ENCODE results near the gene HCLS1.

The HCLS1 gene

DNA sequence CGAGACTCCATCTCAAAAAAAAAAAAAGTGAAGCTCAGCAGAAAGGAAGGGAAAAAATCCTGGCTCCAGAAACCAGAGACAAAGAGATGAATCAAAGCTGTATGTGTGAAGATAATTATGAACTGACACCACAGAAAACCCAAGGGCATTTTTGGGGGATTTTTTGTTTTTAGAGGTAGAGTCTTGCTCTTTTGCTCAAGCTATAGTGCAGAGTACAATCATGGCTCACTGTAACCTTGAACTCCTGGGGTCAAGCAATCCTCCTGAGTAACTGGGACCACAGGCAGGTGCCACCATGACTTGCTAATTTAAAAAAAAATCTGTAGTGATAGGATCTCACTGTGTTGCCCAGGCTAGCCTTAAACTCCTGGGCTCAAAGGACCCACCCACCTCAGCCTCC, 22.8 kb downstream of the HCLS1 start:
- TF ChIP-seq POLR2A (IDR thresholded peaks at IDR 0.05; ENCODE audit: low read depth, low read length) (no peak), SPI1 (IDR thresholded peaks at IDR 0.05; ENCODE audit: low read depth, low read length) (no peak), POLR2AphosphoS5 (IDR thresholded peaks at IDR 0.05; ENCODE audit: low read depth, low read length) (no peak), TAF1 (IDR thresholded peaks at IDR 0.05; ENCODE audit: low read depth, low read length) (no peak), PAX5 (IDR thresholded peaks at IDR 0.05; ENCODE audit: insufficient read depth, low read length, severe bottlenecking) (no peak), POU2F2 (IDR thresholded peaks at IDR 0.05; ENCODE audit: low read depth, low read length) (no peak)
- DNase-seq (ENCODE audit: insufficient read length, low spot score) (no peak), FAIRE-seq (no peak)

DNA sequence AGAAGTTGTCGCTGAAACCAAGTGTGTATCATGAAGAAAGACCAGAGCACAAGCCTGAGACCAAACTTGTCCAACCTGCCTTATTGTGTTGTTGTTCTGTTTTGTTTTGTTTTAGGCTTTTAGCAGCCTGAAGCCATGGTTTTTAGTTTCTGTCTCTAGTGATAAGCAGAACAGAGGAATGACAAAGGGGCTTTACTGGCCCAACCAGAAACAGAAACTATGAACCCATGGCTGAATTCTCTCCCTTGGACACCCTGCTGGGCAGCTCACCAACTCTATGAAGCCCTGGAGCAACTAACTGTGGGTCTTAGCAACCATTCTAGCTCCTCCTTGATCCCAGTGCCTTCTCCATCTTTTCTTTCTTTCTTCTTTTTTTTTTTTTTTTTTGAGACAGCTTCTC, 30.3 kb downstream of the HCLS1 start:
- no peak for FAIRE-seq
- no peak for DNase-seq (ENCODE audit: insufficient read length, low spot score)
- TF ChIP-seq PAX5 (IDR thresholded peaks at IDR 0.05; ENCODE audit: insufficient read depth, low read length, severe bottlenecking) = no peak
- TF ChIP-seq POLR2AphosphoS5 (IDR thresholded peaks at IDR 0.05; ENCODE audit: low read depth, low read length) = no peak
- no peak for TF ChIP-seq POU2F2 (IDR thresholded peaks at IDR 0.05; ENCODE audit: low read depth, low read length)
- no peak for TF ChIP-seq TAF1 (IDR thresholded peaks at IDR 0.05; ENCODE audit: low read depth, low read length)
- no peak for TF ChIP-seq POLR2A (IDR thresholded peaks at IDR 0.05; ENCODE audit: low read depth, low read length)
- TF ChIP-seq SPI1 (IDR thresholded peaks at IDR 0.05; ENCODE audit: low read depth, low read length) = no peak

DNA sequence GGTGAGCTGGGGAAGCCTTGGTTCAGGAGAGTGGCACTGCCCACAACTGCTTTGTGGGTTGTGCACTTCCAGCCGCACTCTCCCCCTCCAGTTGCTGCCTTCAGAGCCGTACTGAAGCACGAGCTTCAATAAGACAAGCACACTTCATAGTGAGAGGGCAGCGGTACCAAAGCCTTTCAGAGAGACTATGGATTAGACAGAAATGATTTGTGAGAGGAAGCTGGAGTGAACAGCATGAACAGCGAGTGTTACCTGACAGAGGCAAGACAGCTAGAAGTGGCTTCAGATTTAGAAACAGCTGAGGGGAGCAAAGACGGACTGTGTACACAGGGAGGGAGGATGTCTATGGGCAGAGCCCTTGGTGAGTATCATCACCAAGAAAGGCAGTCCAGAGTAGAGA, 31.1 kb downstream of the HCLS1 start:
- DNase-seq (ENCODE audit: insufficient read length, low spot score) = no peak
- FAIRE-seq = no peak
- TF ChIP-seq POU2F2 (IDR thresholded peaks at IDR 0.05; ENCODE audit: low read depth, low read length) (no peak), POLR2A (IDR thresholded peaks at IDR 0.05; ENCODE audit: low read depth, low read length) (no peak), TAF1 (IDR thresholded peaks at IDR 0.05; ENCODE audit: low read depth, low read length) (no peak), POLR2AphosphoS5 (IDR thresholded peaks at IDR 0.05; ENCODE audit: low read depth, low read length) (no peak), SPI1 (IDR thresholded peaks at IDR 0.05; ENCODE audit: low read depth, low read length) (no peak), PAX5 (IDR thresholded peaks at IDR 0.05; ENCODE audit: insufficient read depth, low read length, severe bottlenecking) (no peak)

DNA sequence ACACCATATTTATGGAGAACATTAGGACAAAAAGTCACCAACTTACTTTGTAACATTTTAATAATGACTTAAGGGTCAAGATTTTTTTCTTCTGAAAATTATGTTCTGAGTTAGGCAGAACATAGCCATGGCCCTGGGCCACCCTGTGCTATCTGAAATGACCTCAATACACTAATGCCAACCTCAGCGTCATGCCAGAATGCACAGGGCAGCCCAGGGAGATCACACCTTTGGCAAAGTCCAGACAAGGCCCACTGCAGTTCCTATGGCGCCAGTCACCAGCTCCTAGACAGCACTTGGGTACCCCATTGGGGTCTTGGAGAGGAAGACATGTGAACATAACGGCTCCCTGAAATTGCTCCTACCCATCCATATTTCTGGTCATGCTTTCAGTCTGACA, 33.1 kb downstream of the HCLS1 start:
- DNase-seq (ENCODE audit: insufficient read length, low spot score) (no peak), FAIRE-seq (no peak)
- no peak for TF ChIP-seq SPI1 (IDR thresholded peaks at IDR 0.05; ENCODE audit: low read depth, low read length)

DNA sequence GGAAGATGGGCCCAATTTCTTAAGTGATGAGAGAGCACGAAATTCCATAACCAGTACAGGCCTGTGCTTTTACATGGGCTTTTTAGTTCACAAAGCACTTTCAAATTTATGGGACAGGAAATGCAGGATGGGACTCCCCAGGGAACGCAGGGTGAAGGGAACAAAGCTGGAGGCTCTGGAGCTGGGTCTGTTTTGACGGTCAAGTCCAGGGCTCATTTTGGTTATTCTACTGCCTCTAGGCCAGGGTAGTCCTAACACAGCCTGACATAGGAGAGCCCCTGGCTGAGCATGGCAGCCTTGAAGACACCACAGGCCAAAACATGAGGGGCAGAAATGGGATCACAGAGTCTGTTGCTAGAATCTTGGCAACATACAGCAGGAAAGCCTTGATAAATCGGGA, 33.5 kb downstream of the HCLS1 start:
- TF ChIP-seq POLR2A (IDR thresholded peaks at IDR 0.05; ENCODE audit: low read depth, low read length) (no peak), POLR2AphosphoS5 (IDR thresholded peaks at IDR 0.05; ENCODE audit: low read depth, low read length) (no peak), SPI1 (IDR thresholded peaks at IDR 0.05; ENCODE audit: low read depth, low read length) (no peak), TAF1 (IDR thresholded peaks at IDR 0.05; ENCODE audit: low read depth, low read length) (no peak), POU2F2 (IDR thresholded peaks at IDR 0.05; ENCODE audit: low read depth, low read length) (no peak), PAX5 (IDR thresholded peaks at IDR 0.05; ENCODE audit: insufficient read depth, low read length, severe bottlenecking) (no peak)
- FAIRE-seq (no peak), DNase-seq (ENCODE audit: insufficient read length, low spot score) (no peak)

DNA sequence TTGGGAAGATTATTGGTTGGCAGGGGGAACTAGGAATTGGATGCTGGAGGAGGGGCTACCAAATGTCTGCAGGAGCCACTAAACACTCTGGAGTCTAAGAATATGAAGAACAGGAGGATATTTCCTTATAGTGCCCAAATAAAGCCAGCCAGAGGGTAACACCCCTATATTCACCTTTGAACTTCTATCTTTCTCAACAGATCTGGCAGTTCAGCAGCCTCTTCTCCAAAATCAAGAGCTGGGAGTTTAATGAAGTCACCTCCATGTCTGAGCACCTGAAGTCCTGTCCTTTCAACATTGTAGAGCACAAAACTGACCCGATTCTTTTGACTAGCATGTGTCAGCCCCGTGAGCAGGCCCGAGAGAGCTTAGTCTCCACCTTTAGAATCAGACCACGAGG, 34.2 kb downstream of the HCLS1 start:
- TF ChIP-seq SPI1 (IDR thresholded peaks at IDR 0.05; ENCODE audit: low read depth, low read length) (no peak), POLR2AphosphoS5 (IDR thresholded peaks at IDR 0.05; ENCODE audit: low read depth, low read length) (no peak), PAX5 (IDR thresholded peaks at IDR 0.05; ENCODE audit: insufficient read depth, low read length, severe bottlenecking) (no peak), TAF1 (IDR thresholded peaks at IDR 0.05; ENCODE audit: low read depth, low read length) (no peak), POU2F2 (IDR thresholded peaks at IDR 0.05; ENCODE audit: low read depth, low read length) (no peak), POLR2A (IDR thresholded peaks at IDR 0.05; ENCODE audit: low read depth, low read length) (no peak)
- DNase-seq (ENCODE audit: insufficient read length, low spot score) = no peak
- FAIRE-seq = no peak

DNA sequence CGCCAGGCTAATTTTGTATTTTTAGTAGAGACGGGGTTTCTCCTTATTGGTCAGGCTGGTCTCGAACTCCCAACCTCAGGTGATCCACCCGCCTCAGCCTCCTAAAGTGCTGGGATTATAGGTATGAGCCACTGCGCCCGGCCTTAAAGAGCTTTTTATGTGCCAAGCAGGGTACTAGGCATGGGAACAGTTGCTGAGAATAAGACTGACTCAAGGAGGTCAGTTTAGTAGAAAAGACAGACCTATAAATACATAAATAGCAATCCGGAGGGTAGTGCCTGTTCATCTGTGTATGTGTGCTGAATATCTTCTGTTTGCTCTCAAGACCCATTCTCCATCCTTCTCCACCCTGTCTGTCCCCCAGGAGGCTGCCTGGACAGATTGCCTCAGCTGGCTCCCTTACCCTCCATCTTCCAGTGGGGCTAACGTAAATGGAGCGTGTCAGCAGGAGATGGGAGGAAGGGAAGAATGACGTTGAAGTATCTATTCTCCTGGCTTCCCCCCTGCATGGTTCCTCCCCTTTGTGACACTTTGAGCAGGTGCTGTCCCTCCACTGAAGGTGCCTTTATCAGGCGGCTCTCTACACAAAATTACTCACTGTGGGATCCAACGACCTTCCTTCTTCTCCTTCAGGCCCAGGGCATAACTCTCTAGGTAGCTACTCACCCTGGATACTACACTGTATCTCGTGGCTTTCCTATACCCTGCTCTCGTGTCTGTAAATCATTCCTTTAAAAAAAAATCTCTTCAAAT, 36.4 kb downstream of the HCLS1 start:
- DNase-seq (ENCODE audit: insufficient read length, low spot score) (no peak), FAIRE-seq (peak; percentile 26)
- TF ChIP-seq TAF1 (IDR thresholded peaks at IDR 0.05; ENCODE audit: low read depth, low read length) (no peak), POU2F2 (IDR thresholded peaks at IDR 0.05; ENCODE audit: low read depth, low read length) (no peak), POLR2A (IDR thresholded peaks at IDR 0.05; ENCODE audit: low read depth, low read length) (no peak), SPI1 (IDR thresholded peaks at IDR 0.05; ENCODE audit: low read depth, low read length) (no peak), PAX5 (IDR thresholded peaks at IDR 0.05; ENCODE audit: insufficient read depth, low read length, severe bottlenecking) (no peak), POLR2AphosphoS5 (IDR thresholded peaks at IDR 0.05; ENCODE audit: low read depth, low read length) (no peak)

DNA sequence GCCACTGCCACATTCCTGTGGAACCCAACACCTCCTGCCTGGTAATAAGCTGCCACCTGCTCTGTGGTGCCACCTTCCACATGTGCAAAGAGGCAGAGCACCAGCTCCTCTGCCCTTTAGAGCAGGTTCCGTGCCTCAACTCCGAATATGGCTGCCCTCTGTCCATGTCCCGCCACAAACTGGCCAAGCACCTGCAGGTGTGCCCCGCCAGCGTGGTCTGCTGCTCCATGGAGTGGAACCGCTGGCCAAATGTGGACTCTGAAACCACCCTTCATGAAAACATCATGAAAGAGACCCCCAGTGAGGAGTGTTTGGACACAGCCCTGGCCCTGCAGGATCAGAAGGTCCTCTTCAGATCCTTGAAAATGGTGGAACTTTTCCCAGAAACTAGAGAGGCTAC, 39.2 kb downstream of the HCLS1 start:
- TF ChIP-seq PAX5 (IDR thresholded peaks at IDR 0.05; ENCODE audit: insufficient read depth, low read length, severe bottlenecking) (no peak), SPI1 (IDR thresholded peaks at IDR 0.05; ENCODE audit: low read depth, low read length) (no peak), POU2F2 (IDR thresholded peaks at IDR 0.05; ENCODE audit: low read depth, low read length) (no peak), POLR2AphosphoS5 (IDR thresholded peaks at IDR 0.05; ENCODE audit: low read depth, low read length) (no peak), POLR2A (IDR thresholded peaks at IDR 0.05; ENCODE audit: low read depth, low read length) (no peak), TAF1 (IDR thresholded peaks at IDR 0.05; ENCODE audit: low read depth, low read length) (no peak)
- DNase-seq (ENCODE audit: insufficient read length, low spot score) = no peak
- no peak for FAIRE-seq

DNA sequence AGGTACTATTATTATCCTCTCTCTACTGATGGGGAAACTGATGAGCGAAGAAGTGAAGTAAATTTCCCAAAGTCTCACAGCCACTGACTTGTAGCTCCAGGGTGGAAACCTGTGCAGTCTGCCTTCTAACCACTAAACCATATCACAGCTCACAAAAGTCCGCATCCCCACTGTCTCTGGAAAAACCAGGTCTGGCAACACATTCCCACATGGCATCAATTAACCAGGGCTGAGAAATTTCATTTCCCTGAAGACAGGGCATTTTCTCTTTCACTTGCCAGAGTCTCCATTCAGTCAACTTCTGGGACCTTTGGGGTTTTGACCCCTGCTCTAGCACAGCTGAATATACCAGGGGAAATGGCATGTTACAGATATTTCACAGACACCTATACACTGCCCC, 41.0 kb downstream of the HCLS1 start:
- TF ChIP-seq SPI1 (IDR thresholded peaks at IDR 0.05; ENCODE audit: low read depth, low read length) (no peak), PAX5 (IDR thresholded peaks at IDR 0.05; ENCODE audit: insufficient read depth, low read length, severe bottlenecking) (no peak), POLR2A (IDR thresholded peaks at IDR 0.05; ENCODE audit: low read depth, low read length) (no peak), POLR2AphosphoS5 (IDR thresholded peaks at IDR 0.05; ENCODE audit: low read depth, low read length) (no peak), POU2F2 (IDR thresholded peaks at IDR 0.05; ENCODE audit: low read depth, low read length) (no peak), TAF1 (IDR thresholded peaks at IDR 0.05; ENCODE audit: low read depth, low read length) (no peak)
- DNase-seq (ENCODE audit: insufficient read length, low spot score) (no peak), FAIRE-seq (no peak)

DNA sequence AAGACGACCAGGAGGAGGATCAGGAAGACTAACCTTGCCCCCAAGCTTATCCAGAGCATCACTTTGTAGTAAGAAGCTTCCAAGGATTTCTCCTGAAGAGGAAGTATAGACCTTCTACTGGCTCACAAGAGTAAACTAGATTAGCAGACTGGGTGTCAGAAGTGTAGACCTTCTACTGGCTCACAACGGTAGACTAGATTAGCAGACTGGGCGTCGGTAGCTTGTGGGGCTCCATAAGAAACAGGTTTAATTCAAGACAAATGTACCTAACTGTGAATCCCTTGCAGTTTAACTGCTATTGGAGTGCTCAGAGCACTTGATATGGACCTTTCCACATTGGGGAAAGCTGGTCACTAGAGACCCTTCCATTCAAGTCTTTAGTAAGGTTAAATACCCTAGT, 54.6 kb downstream of the HCLS1 start:
- TF ChIP-seq TAF1 (IDR thresholded peaks at IDR 0.05; ENCODE audit: low read depth, low read length) (no peak), POLR2AphosphoS5 (IDR thresholded peaks at IDR 0.05; ENCODE audit: low read depth, low read length) (no peak), POU2F2 (IDR thresholded peaks at IDR 0.05; ENCODE audit: low read depth, low read length) (no peak), PAX5 (IDR thresholded peaks at IDR 0.05; ENCODE audit: insufficient read depth, low read length, severe bottlenecking) (no peak), POLR2A (IDR thresholded peaks at IDR 0.05; ENCODE audit: low read depth, low read length) (no peak), SPI1 (IDR thresholded peaks at IDR 0.05; ENCODE audit: low read depth, low read length) (no peak)
- FAIRE-seq (no peak), DNase-seq (ENCODE audit: insufficient read length, low spot score) (no peak)

All from GM12891 (cell line).